Measurements from ENCODE around the gene CAMTA1.
"Not testable (repeated sequence)": the region's sequence is repeated elsewhere in the genome, so short reads cannot be mapped to it uniquely, and the experiment has no call there.

CAMTA1 gene

DNA sequence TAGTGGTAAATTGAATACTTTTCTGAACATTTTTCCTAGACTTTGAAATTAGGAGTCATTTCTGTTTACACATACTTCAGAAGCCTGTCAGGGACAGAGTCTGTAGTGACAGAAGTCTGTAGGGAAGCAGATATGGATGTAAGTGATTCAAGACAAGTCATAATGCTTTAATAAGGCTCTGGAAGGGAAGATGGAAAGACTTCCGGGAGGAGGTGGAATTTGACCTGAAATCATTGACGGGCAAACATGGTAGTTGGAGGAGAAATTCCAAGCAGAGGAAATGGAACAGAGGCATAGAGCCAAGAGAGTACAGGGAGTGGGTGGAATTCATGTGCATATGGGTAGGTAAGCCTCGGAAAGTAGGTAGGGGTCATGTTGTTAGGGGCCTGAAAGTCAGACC is 22.5 kb downstream of the CAMTA1 start:
- DNase-seq (ENCODE audit: low read depth in 2 of 2) = no peak

DNA sequence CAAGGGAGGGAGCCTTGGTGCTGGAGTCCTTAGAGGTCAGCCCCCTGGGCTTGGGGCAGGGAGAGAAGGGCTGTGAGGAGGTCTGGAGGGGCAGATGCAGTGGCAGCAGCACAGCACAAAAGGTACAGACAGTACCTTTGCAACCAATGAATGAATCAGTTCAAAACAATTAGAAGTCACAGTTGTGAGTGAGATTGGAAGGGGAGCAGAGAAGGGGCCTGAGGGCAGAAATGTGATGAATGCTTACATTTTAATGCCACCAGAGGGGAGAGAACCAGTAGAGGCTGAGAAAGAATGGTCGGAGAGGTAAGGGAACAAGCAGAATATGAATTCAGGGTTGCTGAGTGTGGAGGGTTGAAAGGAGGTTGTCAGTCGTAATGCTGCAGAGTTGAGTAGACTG is 24.2 kb downstream of the CAMTA1 start:
- no peak for DNase-seq (ENCODE audit: low read depth in 2 of 2)

DNA sequence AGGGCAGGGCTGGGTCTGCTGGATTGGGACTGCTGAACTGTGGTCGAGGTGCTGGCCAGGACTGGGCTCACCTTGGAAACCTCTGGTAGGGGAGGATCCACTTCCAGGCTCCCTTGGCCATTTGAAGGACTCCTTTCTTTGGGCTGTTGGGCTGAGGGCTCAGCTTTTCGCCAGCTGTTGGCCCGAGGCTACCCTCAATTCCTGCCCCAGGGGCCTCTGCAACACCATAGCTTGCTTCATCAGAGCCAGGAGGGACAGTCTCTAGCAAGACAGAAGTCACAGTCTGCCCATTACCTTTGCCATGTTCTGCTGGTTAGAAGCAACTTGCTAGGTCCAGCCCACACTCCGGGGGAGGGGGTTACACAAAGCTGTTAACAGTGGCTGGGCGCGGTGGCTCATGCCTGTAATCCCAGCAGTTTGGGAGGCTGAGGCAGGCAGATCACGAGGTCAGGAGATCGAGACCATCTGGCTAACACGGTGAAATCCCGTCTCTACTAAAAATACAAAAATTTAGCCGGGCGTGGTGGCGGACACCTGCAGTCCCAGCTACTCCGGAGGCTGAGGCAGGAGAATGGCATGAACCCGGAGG is 25.0 kb downstream of the CAMTA1 start:
- not testable (repeated sequence) for DNase-seq (ENCODE audit: low read depth in 2 of 2)

GRCh38 chr1:6811583-6811982 is 26.3 kb downstream of the CAMTA1 start:
- DNase-seq (ENCODE audit: low read depth in 2 of 2) = no peak

DNA sequence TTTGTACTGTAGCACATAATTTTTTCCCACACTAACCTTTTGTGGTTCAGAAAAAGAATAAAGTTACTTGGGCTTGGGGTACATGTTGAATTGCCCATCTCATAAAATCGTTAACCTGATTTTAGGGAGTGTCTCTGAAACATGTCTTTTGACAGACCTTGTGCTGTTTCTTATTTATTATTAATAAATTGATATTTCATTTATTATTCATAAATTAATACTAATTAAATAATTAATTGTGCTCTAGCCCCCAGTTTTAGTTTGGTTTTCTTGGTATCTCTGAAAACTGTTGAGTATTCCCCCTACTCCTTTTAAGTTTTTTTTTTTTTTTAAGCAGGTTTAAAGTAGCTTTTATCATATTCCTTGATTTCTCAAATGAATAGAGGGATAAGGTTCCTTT is 27.9 kb downstream of the CAMTA1 start:
- no peak for DNase-seq (ENCODE audit: low read depth in 2 of 2)

- DNase-seq (ENCODE audit: low read depth in 2 of 2) = no peak
Measured at GRCh38 chr1:6815726-6816125, 30.5 kb downstream of the CAMTA1 start.

DNA sequence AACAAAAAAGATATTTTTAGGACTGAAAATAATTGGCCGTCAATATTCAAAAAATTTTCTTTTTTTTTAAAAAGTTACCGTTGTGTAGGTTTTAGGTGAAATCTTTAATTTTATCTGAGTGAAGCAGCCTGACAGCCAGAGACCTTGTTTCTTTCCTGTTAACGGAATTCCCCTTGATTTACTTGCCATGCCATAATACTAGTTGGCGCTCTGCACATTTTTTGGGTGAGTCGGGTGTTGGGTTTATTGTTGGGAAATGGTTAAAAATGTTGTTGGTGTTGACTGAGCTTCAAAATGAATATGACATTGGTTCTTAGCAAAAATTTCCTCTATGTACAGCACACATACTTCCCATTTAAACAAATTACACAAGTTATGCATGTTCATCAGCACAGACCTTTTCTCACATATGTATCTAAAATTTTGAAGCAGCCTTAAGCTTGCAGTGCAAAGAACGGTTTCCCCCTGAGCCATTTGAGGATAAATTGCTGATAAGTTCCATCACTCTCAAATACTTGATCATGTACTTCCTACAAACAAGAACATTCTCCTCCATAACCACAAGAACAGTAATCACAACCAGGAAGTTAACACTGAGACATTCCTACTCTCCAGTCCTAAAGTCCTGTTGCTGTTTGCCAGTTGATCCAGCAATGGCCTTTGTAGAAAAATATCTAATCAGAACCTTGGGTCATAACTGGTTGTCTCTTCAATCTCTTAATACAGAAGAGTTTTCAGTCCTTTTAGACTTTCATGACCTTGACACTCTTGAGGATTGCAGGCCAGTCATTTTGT is 34.2 kb downstream of the CAMTA1 start:
- no peak for DNase-seq (ENCODE audit: low read depth in 2 of 2)

- DNase-seq (ENCODE audit: low read depth in 2 of 2) = no peak
Measured at GRCh38 chr1:6820899-6821298, 35.6 kb downstream of the CAMTA1 start.

GRCh38 chr1:6822530-6823359 is 37.5 kb downstream of the CAMTA1 start:
- no peak for DNase-seq (ENCODE audit: low read depth in 2 of 2)

DNA sequence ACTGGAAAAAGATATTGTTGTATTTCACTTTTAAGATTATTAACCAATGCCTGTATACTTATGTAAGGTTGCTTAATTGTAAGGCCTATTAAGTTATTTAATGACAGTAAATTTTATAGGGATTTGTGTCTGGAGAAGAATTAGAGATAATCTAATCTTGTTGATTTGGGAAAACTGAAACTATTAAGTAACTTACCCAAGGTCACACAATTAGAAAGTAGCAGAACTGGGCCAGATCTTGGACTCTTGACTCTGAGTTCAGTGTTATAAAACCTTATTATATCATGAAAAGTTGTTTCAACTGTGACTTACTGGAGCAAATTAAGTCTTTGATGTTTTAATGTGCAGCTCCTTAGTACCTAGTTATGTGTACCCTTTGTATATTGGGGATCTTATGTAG is 38.5 kb downstream of the CAMTA1 start:
- no peak for DNase-seq (ENCODE audit: low read depth in 2 of 2)

DNA sequence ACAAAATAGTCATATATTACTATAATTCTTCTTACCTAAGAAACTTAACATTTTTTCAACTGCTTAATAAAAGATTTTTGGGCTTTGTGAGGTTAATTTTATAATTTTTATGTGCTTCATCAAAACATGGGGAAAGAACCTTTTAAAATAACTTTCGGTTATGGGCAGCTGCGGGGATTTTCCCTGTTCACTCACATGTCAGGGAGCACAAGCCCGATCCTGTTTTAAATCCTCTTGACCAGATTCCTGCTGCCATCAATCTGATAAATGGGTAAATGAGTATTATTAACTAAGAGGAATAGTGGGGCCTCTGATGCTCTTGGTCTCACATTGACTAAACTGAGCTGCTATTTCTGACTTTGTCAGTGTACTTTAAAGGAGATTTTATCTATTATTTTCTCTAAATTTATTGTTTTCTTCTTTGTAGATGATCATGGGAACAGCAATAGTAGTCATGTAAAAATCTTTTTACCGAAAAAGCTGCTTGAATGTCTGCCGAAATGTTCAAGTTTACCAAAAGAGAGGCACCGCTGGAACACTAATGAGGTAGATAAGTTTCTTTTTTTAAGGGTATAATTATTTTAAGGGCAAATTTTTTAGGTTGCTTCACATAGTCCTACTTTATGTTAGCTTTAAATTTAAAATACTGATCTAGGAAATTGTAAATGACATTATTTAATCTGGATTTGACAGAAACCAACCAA is 39.6 kb downstream of the CAMTA1 start:
- no peak for DNase-seq (ENCODE audit: low read depth in 2 of 2)

GRCh38 chr1:6825828-6826227 is 40.6 kb downstream of the CAMTA1 start:
- DNase-seq (ENCODE audit: low read depth in 2 of 2) = no peak

DNA sequence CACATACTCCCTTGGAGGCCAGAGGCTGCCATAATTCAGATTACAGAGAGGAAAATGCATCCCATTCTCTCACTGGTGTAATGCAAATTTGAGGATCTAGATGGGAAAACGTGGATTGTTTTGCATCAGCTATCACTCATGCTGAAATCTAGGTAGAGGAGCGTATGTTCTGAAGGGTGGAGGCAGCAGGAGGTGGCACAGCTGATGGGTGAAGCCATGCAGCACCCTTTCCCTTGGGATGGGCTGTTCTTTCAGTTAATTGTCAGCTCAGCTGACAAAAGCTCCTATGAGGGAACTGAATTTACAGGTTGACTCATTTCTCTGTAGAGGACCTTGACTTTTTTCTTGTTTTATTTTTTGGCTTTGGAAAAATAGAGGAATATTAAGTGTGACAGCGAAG is 41.8 kb downstream of the CAMTA1 start:
- no peak for DNase-seq (ENCODE audit: low read depth in 2 of 2)

DNA sequence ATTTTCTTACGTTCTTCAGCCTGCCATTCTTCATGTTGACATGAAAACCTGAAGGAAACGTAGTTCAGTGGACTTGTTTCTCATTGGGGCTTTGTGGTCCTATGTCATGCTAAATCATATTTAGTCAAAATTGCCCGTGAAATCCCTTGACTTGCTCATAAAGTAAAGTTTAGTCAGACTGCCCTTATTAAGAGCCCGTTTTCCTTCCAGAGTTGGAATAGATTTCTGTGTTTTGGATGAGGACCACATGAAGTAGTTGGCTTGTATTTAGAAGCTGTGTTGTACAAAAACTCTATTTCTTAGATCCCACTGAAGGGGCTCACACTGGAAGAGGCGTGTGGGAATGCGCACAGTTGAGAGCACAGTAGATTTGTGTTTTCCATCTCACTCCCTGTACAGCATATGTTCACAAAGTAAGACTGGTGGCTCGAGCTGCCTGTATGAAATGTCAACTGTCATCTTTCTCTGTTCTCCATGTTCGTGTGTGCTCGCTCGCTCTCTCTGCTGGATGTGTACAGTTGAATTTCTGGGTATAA is 42.4 kb downstream of the CAMTA1 start:
- DNase-seq (ENCODE audit: low read depth in 2 of 2) = no peak

DNA sequence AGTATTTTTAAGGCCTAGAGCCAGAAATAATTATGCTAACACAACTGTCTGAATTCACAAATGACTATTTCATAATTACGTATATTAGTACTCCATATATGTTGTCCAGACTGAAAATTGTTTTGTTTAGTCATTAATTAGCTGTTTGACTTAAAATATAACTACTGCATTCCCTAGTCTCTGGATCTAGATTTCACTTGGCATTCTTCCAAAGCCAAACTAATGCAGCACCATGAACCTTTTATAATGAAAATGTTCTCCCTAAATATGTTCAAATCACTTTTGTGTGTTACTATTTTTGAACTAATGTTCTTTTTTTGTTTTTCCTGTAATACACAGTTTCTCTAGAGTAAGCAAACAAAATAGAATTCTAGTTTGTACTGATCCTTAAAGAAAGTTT is 46.1 kb downstream of the CAMTA1 start:
- DNase-seq (ENCODE audit: low read depth in 2 of 2) = no peak

DNA sequence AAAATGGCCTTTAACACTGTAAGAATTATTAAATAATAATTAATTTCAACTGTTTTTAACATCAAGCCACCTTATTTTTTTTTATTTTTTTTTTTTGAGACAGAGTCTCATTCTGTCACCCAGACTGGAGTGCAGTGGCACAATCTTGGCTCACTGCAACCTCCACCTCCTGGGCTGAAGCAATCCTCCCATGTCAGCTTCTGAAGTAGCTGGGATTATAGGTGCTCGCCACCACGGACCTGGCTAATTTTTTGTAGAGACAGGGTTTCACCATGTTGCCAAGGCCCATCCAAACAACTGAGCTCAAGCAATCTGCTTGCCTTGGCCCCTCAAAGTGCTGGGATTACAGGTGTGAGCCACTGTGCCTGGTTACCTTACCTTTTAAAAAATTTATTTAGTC is 46.8 kb downstream of the CAMTA1 start:
- not testable (repeated sequence) for DNase-seq (ENCODE audit: low read depth in 2 of 2)

GRCh38 chr1:6832531-6833188 is 47.4 kb downstream of the CAMTA1 start:
- no peak for DNase-seq (ENCODE audit: low read depth in 2 of 2)

GRCh38 chr1:6833804-6834203 is 48.5 kb downstream of the CAMTA1 start:
- no peak for DNase-seq (ENCODE audit: low read depth in 2 of 2)

- no peak for DNase-seq (ENCODE audit: low read depth in 2 of 2)
Measured at GRCh38 chr1:6834366-6834765, 49.1 kb downstream of the CAMTA1 start.

- DNase-seq (ENCODE audit: low read depth in 2 of 2) = no peak
Measured at GRCh38 chr1:6835139-6835538, 49.9 kb downstream of the CAMTA1 start.

DNA sequence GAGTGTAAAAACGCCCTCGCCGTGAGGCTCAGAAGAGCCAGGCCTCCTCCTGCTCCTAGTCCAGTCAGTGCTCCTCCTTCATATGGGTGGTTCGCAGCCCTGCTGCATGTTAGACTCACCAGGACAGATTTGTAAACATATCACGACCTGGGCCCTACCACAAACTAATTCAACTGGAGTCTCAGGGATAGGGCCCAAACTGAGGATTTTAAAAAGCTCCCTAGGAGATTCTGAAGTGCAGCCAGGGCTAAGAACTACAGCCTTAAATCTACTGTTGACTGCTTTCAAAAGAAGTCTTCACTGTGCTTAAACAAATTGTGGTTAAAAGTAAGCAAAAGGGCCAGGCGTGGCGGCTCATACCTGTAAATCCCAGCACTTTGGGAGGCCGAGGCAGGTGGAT is 57.0 kb downstream of the CAMTA1 start:
- no peak for DNase-seq (ENCODE audit: low read depth in 2 of 2)
